HepG2 (cell line): ENCODE results near the gene CMTM8. TPM values are rescaled to one million over a fixed set of nuclear protein-coding genes. Genes with fewer than 3 reads are reported as not detected.

ENCODE experiments used
- ATAC-seq: fragments of 200-7000 bp; cut with Tn5 transposase; 3 replicates; pipeline ENCODE4 v1.9.1; 2020; ENCODE audit warnings: mild to moderate bottlenecking, moderate library complexity
- BruUV-seq: library from RNA; stranded (reverse); fragments of 400-500 nt; replicated peaks from 2 replicates; lab custom pipeline; 2021; lab: Mats Ljungman, UMichigan
- CTCF ChIA-PET: fragments of 300-600 bp; formaldehyde crosslinking; extraction: SDS; loops from one replicate; lab custom pipeline; 2021; ENCODE audit warnings: low total read pairs, inconsistent platforms, low intra/inter-chr PET ratio; lab: Yijun Ruan, JAX
- POLR2A ChIA-PET: fragments of 350-600 bp; sonication (Branson Sonifier 250); formaldehyde crosslinking; loops from one replicate; lab custom pipeline; 2020; ENCODE audit warnings: antibody characterized with exemption, inconsistent platforms; lab: Yijun Ruan, JAX
- DNase-seq: peaks from one replicate; pipeline ENCODE4 v3.0.0-alpha.2; 2015; ENCODE audit warnings: low spot score
- FAIRE-seq: peaks from 3 replicates; lab custom pipeline; 2011; peaks lifted over from hg19 to GRCh38; lab: Jason Lieb, UNC
- H2AFZ ChIP-seq: one replicate; pipeline ENCODE4 v1.6.1; 2011; ENCODE audit warnings: low read length, inconsistent platforms
- H3K27ac ChIP-seq: fragments of 300-600 bp; 3 replicates; pipeline ENCODE4 v1.8.0; 2011; ENCODE audit warnings: mixed run types, mild to moderate bottlenecking, mixed read lengths, low read length, inconsistent platforms; ENCODE audit not compliant: insufficient read depth; ENCODE audit errors: extremely low read length
- H3K27me3 ChIP-seq, 2 experiments: fragments of 200-600 bp in 1 of 2; 2 replicates in 1 of 2; 3 replicates in 1 of 2; pipeline versions ENCODE4 v1.6.0 to v1.8.0; 2011; ENCODE audit warnings: low read length in 2 of 2, mild to moderate bottlenecking in 2 of 2, moderate library complexity in 2 of 2, inconsistent platforms in 1 of 2; ENCODE audit not compliant: insufficient read depth in 2 of 2, control insufficient read depth in 1 of 2
- H3K36me3 ChIP-seq, 2 experiments: fragments of 200-600 bp in 1 of 2; replicated peaks in 1 of 2; 2 replicates in 1 of 2; 3 replicates in 1 of 2; pipeline versions ENCODE4 v1.5.1 to v1.8.0; 2011; ENCODE audit warnings: low read length in 2 of 2, inconsistent platforms in 1 of 2; ENCODE audit not compliant: insufficient read depth in 2 of 2, control insufficient read depth in 1 of 2
- H3K4me1 ChIP-seq: 2 replicates; pipeline ENCODE4 v1.5.1; 2012; ENCODE audit warnings: low read length, inconsistent platforms; ENCODE audit not compliant: insufficient read depth
- H3K4me2 ChIP-seq: 2 replicates; pipeline ENCODE4 v1.6.0; 2011; ENCODE audit warnings: low read depth, low read length, inconsistent platforms
- H3K4me3 ChIP-seq, 3 experiments: fragments of 200-600 bp in 1 of 3; sonication (generic), shearing (Covaris generic) in 1 of 3; replicated peaks in 1 of 3; 2 replicates each; pipeline ENCODE4 v1.5.1; 2011 to 2016; ENCODE audit warnings: low read length in 3 of 3, inconsistent platforms in 2 of 3, low read depth in 2 of 3, mild to moderate bottlenecking in 2 of 3, control low read depth in 1 of 3, mixed read lengths in 1 of 3; ENCODE audit not compliant: insufficient read depth in 1 of 3
- H3K79me2 ChIP-seq: one replicate; pipeline ENCODE4 v1.6.1; 2011; ENCODE audit warnings: low read length, inconsistent platforms; ENCODE audit not compliant: insufficient read depth
- H3K9ac ChIP-seq: 2 replicates; pipeline ENCODE4 v1.6.0; 2011; ENCODE audit warnings: mild to moderate bottlenecking, low read depth, low read length, inconsistent platforms; ENCODE audit not compliant: insufficient read depth
- H3K9me3 ChIP-seq: 2 replicates; pipeline ENCODE4 v1.5.1; 2012; ENCODE audit warnings: mild to moderate bottlenecking, low read length
- H4K20me1 ChIP-seq: 2 replicates; pipeline ENCODE4 v1.6.0; 2011; ENCODE audit warnings: inconsistent platforms, mild to moderate bottlenecking, low read length, moderate library complexity; ENCODE audit not compliant: insufficient read depth
- E2F5 ChIP-seq: sonication (generic); formaldehyde crosslinking; conservative IDR thresholded peaks from 2 replicates; pipeline ENCODE4 v1.4.0; 2020; ENCODE audit warnings: missing genetic modification reagents
- MIER2 ChIP-seq: IDR thresholded peaks from 2 replicates; pipeline ENCODE4 v1.6.1; 2016; ENCODE audit warnings: missing biosample characterization, missing genetic modification reagents
- PAF1 ChIP-seq: IDR thresholded peaks from 2 replicates; pipeline ENCODE4 v1.6.1; 2016; ENCODE audit warnings: missing genetic modification reagents, missing compliant biosample characterization
- SETDB1 ChIP-seq: sonication (generic); formaldehyde crosslinking; IDR thresholded peaks from 2 replicates; pipeline ENCODE4 v1.5.1; 2020; ENCODE audit warnings: missing genetic modification reagents, mild to moderate bottlenecking, borderline replicate concordance
- SP1 ChIP-seq, 2 experiments: fragments of 450-650 bp in 1 of 2; sonication (generic) in 1 of 2; formaldehyde crosslinking in 1 of 2; IDR thresholded peaks; 2 replicates each; pipeline versions ENCODE4 v1.4.0 to v1.6.1; 2016 to 2020; ENCODE audit warnings: missing genetic modification reagents in 1 of 2
- TCF7L2 ChIP-seq: IDR thresholded peaks from 2 replicates; pipeline ENCODE4 v1.6.1; 2011; ENCODE audit warnings: mild to moderate bottlenecking, low read depth, low read length, moderate library complexity
- ZNF747 ChIP-seq: sonication (generic); formaldehyde crosslinking; IDR thresholded peaks from 2 replicates; pipeline ENCODE4 v1.8.1; 2023; ENCODE audit warnings: missing genetic modification reagents, mild to moderate bottlenecking, borderline replicate concordance
- WGBS: methylation state at CpG from one replicate; pipeline ENCODE4 v1.1.6; 2017; ENCODE audit warnings: low lambda C conversion rate; 5-methylcytosine and 5-hydroxymethylcytosine counted together
- in situ Hi-C: cut with HindIII; loops from 2 replicates; pipeline ENCODE4 v1.10.0; 2017; ENCODE audit warnings: low pct_unique_long_range_greater_than_20kb; ENCODE audit not compliant: extremely low pct_ligation_motif_present
- intact Hi-C: fragments of 100-400 bp; cut with micrococcal nuclease; formaldehyde crosslinking; loops from one replicate; pipeline ENCODE4 v1.10.0; 2022; ENCODE audit not compliant: unreplicated experiment
- polyA plus RNA-seq, 8 experiments: library from polyadenylated mRNA; depleted of rRNA in 3 of 8; stranded (reverse) in 7 of 8; unstranded in 1 of 8; fragments of >200 nt; fragmentation: Illumina TruSeq in 4 of 8; extraction: Trizol in 4 of 8; gene quantifications; 2 replicates each; pipeline versions ENCODE4 v1.2.1 to v1.2.3, GENCODE V29; 2011 to 2016; ENCODE audit warnings: low read depth in 4 of 8, missing spikeins in 1 of 8, mixed read lengths in 1 of 8; ENCODE audit not compliant: insufficient read depth in 1 of 8
- total RNA-seq, 5 experiments: library from RNA; depleted of rRNA; stranded (reverse); fragments of >200 nt; fragmentation: Illumina TruSeq; extraction: Trizol; gene quantifications; 2 replicates each; pipeline ENCODE4 v1.2.3, GENCODE V29; 2016; ENCODE audit warnings: low read depth in 1 of 5
- TF ChIP-seq, protein P1 (sequence below): sonication (generic); formaldehyde crosslinking; IDR thresholded peaks from 2 replicates; pipeline ENCODE4 v1.4.0; 2020; ENCODE audit warnings: missing genetic modification reagents
- TF ChIP-seq, protein P2 (sequence below): IDR thresholded peaks from 2 replicates; pipeline ENCODE4 v1.6.1; 2012; ENCODE audit warnings: low read depth, low read length, improper control_type of control experiment
- TF ChIP-seq, protein P3 (sequence below), 2 experiments: sonication (generic) in 1 of 2; formaldehyde crosslinking in 1 of 2; IDR thresholded peaks; 2 replicates each; pipeline versions ENCODE4 v1.4.0 to v1.6.1; 2018 to 2020; ENCODE audit warnings: missing genetic modification reagents in 2 of 2, borderline replicate concordance in 1 of 2, low read depth in 1 of 2, mild to moderate bottlenecking in 1 of 2, missing biosample characterization in 1 of 2

Gene CMTM8
- total and polyA plus RNA-seq, 2 of the 13 experiments (the other 11 are each of a cell fraction or from before 2014, with no cell fraction given) = 8.9 to 15.8 TPM

- intact Hi-C loops (no loop called here), in situ Hi-C loops (no loop called here)
- no peak overlapping the region for H2AFZ ChIP-seq
- ATAC-seq = no peak
- no TSS peak for BruUV-seq
- H3K4me1 ChIP-seq = peaks cover 10% of the 10 kb centered on the region; the same call in 1 of the 2 replicates
- ChIA-PET POLR2A (no interaction called here), CTCF (no interaction called here)
- no peak overlapping the region for H3K27ac ChIP-seq
- H3K4me2 ChIP-seq = no peak overlapping the region
- TF ChIP-seq E2F5 (CRISPR knock-in tag) = no peak
- TF ChIP-seq SETDB1 = no peak
- no peak for TF ChIP-seq TCF7L2
- no peak for TF ChIP-seq MIER2 (CRISPR knock-in tag)
- TF ChIP-seq PAF1 (CRISPR knock-in tag) = no peak
- TF ChIP-seq, protein P1, sequence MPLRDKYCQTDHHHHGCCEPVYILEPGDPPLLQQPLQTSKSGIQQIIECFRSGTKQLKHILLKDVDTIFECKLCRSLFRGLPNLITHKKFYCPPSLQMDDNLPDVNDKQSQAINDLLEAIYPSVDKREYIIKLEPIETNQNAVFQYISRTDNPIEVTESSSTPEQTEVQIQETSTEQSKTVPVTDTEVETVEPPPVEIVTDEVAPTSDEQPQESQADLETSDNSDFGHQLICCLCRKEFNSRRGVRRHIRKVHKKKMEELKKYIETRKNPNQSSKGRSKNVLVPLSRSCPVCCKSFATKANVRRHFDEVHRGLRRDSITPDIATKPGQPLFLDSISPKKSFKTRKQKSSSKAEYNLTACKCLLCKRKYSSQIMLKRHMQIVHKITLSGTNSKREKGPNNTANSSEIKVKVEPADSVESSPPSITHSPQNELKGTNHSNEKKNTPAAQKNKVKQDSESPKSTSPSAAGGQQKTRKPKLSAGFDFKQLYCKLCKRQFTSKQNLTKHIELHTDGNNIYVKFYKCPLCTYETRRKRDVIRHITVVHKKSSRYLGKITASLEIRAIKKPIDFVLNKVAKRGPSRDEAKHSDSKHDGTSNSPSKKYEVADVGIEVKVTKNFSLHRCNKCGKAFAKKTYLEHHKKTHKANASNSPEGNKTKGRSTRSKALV (CRISPR knock-in tag) = no peak
- TF ChIP-seq SP1 (IDR thresholded peaks at IDR 0.05) = no peak
- no peak for TF ChIP-seq SP1 (CRISPR knock-in tag; IDR thresholded peaks at IDR 0.05)
- TF ChIP-seq ZNF747 = no peak
- TF ChIP-seq, protein P2, sequence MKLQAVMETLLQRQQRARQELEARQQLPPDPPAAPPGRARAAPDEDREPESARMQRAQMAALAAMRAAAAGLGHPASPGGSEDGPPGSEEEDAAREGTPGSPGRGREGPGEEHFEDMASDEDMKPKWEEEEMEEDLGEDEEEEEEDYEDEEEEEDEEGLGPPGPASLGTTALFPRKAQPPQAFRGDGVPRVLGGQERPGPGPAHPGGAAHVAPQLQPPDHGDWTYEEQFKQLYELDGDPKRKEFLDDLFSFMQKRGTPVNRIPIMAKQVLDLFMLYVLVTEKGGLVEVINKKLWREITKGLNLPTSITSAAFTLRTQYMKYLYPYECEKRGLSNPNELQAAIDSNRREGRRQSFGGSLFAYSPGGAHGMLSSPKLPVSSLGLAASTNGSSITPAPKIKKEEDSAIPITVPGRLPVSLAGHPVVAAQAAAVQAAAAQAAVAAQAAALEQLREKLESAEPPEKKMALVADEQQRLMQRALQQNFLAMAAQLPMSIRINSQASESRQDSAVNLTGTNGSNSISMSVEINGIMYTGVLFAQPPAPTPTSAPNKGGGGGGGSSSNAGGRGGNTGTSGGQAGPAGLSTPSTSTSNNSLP = no peak
- TF ChIP-seq, protein P3, sequence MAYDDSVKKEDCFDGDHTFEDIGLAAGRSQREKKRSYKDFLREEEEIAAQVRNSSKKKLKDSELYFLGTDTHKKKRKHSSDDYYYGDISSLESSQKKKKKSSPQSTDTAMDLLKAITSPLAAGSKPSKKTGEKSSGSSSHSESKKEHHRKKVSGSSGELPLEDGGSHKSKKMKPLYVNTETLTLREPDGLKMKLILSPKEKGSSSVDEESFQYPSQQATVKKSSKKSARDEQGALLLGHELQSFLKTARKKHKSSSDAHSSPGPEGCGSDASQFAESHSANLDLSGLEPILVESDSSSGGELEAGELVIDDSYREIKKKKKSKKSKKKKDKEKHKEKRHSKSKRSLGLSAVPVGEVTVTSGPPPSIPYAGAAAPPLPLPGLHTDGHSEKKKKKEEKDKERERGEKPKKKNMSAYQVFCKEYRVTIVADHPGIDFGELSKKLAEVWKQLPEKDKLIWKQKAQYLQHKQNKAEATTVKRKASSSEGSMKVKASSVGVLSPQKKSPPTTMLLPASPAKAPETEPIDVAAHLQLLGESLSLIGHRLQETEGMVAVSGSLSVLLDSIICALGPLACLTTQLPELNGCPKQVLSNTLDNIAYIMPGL (CRISPR knock-in tag; IDR thresholded peaks at IDR 0.05; ENCODE audit: borderline replicate concordance in 1 of 2, low read depth in 1 of 2) = no peak
- H3K9ac ChIP-seq = no peak overlapping the region
- no peaks in the 10 kb centered on the region for H3K27me3 ChIP-seq
- no peak overlapping the region for H3K4me3 ChIP-seq
- no peak for FAIRE-seq
- WGBS = over 99% methylated on average over 10 of the region's 17 CpGs
- no peaks in the 10 kb centered on the region for H4K20me1 ChIP-seq
- H3K79me2 ChIP-seq = peaks cover 19% of the 10 kb centered on the region
- DNase-seq = no peak
- H3K36me3 ChIP-seq = peaks cover 0 to 10% of the 10 kb centered on the region in 2 experiments; a peak in 2 of 5 replicates
- H3K9me3 ChIP-seq = no peaks in the 10 kb centered on the region
Observed at GRCh38 chr3:32258869-32259268, 20.4 kb downstream of the CMTM8 start.
